ENCODE measurements around the gene FAM174C.

FAM174C gene

GRCh38 chr19:1275260-1275975 lies at the start of gene FAM174C:
FAM174C (plus strand) TSS chr19:1275530; CDS start chr19:1275550, 20 bp downstream.
- DNase-seq (ENCODE audit: low read depth) = peak; percentile 96

GRCh38 chr19:1226227-1226518 lies 49.2 kb upstream of the FAM174C start:
- DNase-seq (ENCODE audit: low read depth) = no peak

GRCh38 chr19:1226522-1227303 lies 48.6 kb upstream of the FAM174C start:
- no peak for DNase-seq (ENCODE audit: low read depth)

- no peak for DNase-seq (ENCODE audit: low read depth)
These were observed 47.9 kb upstream of the FAM174C start for GRCh38 chr19:1227304-1228054.

- no peak for DNase-seq (ENCODE audit: low read depth)
These were observed 47.0 kb upstream of the FAM174C start for GRCh38 chr19:1228161-1228957.

- no peak for DNase-seq (ENCODE audit: low read depth)
These were observed 46.0 kb upstream of the FAM174C start for GRCh38 chr19:1229056-1229923.

GRCh38 chr19:1229924-1230782 lies 45.2 kb upstream of the FAM174C start:
- DNase-seq (ENCODE audit: low read depth) = no peak

GRCh38 chr19:1230783-1231489 lies 44.4 kb upstream of the FAM174C start:
- DNase-seq (ENCODE audit: low read depth) = no peak

GRCh38 chr19:1231729-1232637 lies 43.3 kb upstream of the FAM174C start:
- DNase-seq (ENCODE audit: low read depth) = no peak

- DNase-seq (ENCODE audit: low read depth) = no peak
These were observed 42.7 kb upstream of the FAM174C start for GRCh38 chr19:1232652-1233072.

GRCh38 chr19:1233115-1233667 lies 42.1 kb upstream of the FAM174C start:
- DNase-seq (ENCODE audit: low read depth) = no peak

- no peak for DNase-seq (ENCODE audit: low read depth)
These were observed 41.0 kb upstream of the FAM174C start for GRCh38 chr19:1234051-1234954.

GRCh38 chr19:1234955-1235380 lies 40.4 kb upstream of the FAM174C start:
- DNase-seq (ENCODE audit: low read depth) = no peak

GRCh38 chr19:1235625-1236538 lies 39.4 kb upstream of the FAM174C start:
- no peak for DNase-seq (ENCODE audit: low read depth)

- DNase-seq (ENCODE audit: low read depth) = no peak
These were observed 38.8 kb upstream of the FAM174C start for GRCh38 chr19:1236576-1236975.

All from fibroblast of gingiva (primary cell).